Stimulated activated CD4-positive, alpha-beta T cell treated with anti-CD3 and anti-CD28 coated beads, Interleukin-12 subunit alpha, Interleukin-12 subunit beta, amount 100 ng/mL, for 48 hours (primary cell): ENCODE measurements around the gene SKA1.
A peak's percentile ranks its signal among the peaks of the same experiment; 100 is the strongest.
"Not testable (repeated sequence)": the region's sequence is repeated elsewhere in the genome, so short reads cannot be mapped to it uniquely, and the experiment has no call there.

Source experiments
- DNase-seq, 3 donors: peaks; one replicate each; pipeline ENCODE4 v3.0.0-alpha.2; 2020; ENCODE audit warnings: low read depth in 2 of 3, low spot score in 1 of 3

SKA1 gene

DNA sequence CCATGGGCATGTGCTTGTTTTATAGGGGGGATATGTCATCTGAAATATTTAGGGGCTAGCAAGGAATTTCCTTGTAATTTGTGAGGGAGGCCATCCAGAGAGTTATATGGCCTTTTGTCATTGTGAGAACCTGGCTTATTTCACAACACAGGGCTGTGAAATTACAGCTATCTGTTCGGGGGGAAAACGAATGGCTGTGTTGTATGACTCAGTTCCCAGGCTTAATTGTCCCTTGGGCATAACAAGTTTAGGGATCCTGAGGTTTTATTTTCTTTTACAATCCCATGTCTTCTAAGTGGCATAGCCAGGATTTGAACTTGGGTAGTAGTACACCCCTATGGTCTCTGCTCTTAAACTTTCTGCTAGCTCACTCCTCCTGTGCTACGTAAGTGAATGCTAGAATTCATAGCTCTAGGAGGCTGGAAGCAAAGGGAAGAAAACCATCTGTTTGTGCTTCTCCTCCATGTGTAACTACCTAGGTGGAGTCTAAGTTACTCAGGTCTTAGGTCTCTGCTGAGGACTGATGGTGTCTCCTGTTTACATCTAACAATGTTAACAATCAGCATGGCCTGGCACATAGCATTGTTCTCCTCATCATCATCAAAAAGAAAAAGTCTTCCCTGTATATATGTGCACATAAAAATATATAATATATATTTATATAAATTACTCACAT is 53.8 kb downstream of the SKA1 start:
- no peak for DNase-seq

DNA sequence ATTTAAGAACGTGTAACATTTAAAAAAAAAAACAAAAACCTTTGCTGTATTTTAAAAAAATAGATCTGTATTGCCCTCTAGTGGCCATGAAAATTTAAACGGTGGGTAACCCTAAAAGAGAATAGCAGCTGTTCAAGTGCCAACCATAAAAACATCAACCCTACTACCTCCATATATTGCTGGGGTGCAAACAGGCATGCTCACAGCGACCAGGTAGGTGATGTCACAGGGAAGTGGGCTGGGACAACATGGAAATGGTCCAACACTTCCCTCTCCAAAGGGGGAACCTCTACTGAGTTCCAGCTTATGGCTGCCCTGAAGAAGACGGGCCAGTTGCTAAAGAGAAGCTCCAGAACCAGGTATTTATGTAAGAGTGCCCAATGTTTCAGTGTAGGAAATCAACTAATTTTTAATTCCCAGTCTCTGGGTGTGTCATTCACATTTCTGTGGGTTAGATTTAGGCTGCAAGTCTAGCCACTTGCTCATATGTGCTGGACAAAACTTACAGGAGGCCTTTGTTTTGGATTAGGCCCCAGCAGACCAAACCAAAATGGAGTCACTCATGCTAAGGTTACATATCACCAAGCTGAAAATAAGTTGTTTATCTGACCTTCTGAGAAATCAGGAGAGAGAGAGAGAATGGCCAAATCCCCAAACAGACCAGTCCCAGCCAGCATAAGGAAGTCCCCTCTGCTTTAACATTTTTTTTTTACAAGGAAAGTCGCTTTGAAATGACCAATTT is 54.5 kb downstream of the SKA1 start:
- DNase-seq: peak in 1 of 3 donors; percentile 29

DNA sequence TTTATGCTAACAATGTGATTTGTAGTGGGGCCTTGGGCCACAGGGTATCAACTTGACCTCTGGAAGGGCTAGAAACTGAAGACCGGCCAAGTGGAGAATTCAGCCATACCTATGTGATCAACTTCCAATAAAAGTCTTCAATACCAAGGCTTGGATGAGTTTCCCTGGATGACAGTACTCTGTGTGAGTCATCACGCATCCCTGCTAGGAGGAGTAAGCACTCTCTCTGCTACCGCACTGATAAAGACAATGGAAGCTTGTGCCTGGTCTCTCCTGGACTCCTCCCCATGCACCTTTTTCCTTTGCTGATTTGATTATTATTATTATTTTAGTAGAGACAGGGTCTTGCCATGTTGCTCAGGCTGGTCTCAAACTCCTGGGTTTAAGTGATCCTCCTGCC is 58.1 kb downstream of the SKA1 start:
- DNase-seq: no peak

DNA sequence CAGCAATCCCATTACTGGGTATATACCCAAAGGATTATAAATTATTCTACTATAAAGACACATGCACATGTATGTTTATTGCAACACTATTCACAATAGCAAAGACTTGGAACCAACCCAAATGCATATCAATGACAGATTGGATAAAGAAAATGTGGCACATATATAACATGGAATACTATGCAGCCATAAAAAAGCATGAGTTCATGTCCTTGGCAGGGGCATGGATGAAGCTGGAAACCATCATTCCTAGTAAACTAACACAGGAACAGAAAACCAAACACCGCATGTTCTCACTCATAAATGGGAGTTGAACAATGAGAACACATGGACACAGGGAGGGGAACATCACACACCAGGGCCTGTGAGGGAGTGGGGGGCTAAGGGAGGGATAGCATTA is 61.9 kb downstream of the SKA1 start:
- DNase-seq: not testable (repeated sequence)

DNA sequence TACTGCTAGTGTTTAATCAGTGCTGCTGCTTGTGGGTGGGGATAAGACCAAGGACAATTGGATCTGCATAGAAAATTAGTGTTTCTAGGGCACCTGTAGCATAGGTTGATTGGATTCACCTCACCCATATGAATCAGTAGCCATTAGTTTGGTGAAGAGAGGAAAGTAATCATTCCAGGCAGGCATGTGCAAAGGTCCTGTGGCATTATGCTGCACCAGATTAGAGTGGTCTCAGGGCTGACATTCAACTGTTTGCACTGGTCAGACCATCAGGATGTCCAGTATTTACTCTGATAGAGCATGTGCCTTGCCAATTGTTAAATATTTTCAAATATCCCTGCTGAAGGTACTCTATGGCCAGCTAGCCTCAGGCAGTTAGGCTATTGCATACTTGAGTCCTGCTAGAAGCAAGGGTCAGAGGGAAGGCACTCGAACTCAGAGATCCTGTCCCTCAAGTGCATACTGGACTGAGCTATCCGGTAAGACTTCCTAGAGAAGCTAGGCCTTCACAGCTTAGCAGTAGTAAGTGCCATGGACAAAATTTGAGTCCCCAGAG is 64.7 kb downstream of the SKA1 start:
- no peak for DNase-seq

DNA sequence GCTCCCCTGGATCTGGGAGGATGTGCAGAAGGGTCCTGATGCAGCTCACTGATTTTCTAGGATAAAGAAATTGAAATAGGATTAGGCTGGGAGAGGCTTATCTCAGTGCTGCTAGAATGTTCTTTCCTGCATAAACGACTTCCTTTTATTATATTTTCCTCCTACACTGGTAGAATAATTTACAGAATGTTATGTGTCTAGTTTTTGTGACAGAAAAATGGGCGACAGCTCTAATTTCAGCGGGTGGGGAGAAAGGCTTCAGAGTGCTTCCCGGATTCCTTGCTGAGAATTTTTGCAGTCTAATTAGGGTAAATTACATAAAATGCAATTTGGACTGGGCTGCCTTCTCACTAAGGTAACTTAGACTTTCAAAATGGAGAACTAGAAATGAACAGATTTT is 66.2 kb downstream of the SKA1 start:
- no peak for DNase-seq

DNA sequence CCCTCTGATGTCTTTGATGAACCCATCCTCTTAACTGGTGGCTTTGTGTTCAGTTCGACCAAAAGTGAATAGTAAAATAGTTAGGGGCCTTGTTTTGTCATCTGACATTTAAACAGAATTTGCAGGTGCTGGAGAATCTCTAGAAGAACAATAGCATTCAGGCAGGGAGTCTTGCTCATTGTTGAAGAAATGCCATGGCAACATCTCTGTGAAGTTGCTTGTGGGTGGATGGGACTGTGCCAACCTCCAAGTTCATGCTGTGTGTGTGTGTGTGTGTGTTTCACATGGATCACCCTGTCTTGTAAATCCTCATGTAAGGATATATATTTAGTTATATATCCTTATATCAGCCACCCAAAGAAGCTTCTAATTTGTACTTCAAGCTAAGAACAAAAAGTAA is 66.7 kb downstream of the SKA1 start:
- no peak for DNase-seq
